PC-9 (cell line): ENCODE data around the gene INTS13. TPM values are rescaled to one million over a fixed set of nuclear protein-coding genes. Genes with fewer than 3 reads are reported as not detected.
"Not testable (repeated sequence)": the region's sequence is repeated elsewhere in the genome, so short reads cannot be mapped to it uniquely, and the experiment has no call there.

Experiments
- BruUV-seq: library from RNA; stranded (reverse); fragments of 400-500 nt; replicated peaks from 2 replicates; lab custom pipeline; 2021; lab: Mats Ljungman, UMichigan
- CTCF ChIA-PET: fragments of 300-600 bp; sonication (Branson Sonifier 250); formaldehyde crosslinking; loops from one replicate; lab custom pipeline; 2022; ENCODE audit warnings: antibody characterized with exemption; lab: Charles Lee
- POLR2A ChIA-PET: fragments of 300-600 bp; sonication (Branson Sonifier 250); formaldehyde crosslinking; loops from one replicate; lab custom pipeline; 2022; ENCODE audit warnings: antibody characterized with exemption; ENCODE audit not compliant: unreplicated experiment; lab: Charles Lee
- DNase-seq, 2 experiments: peaks; one replicate each; pipeline versions ENCODE4 v3.0.0 to v3.0.0-alpha.2; 2015 to 2022; ENCODE audit warnings: mixed read lengths in 1 of 2
- H2AFZ ChIP-seq: fragments of 200-600 bp; sonication (generic); 2 replicates; pipeline ENCODE4 v1.8.1; 2017; ENCODE audit warnings: antibody characterized with exemption
- H3F3A ChIP-seq: fragments of 200-600 bp; sonication (generic); 2 replicates; pipeline ENCODE4 v1.8.1; 2017; ENCODE audit warnings: antibody characterized with exemption, mild to moderate bottlenecking, low read depth; ENCODE audit not compliant: insufficient read depth
- H3K27ac ChIP-seq: fragments of 200-600 bp; sonication (generic); 2 replicates; pipeline ENCODE4 v1.6.1; 2016; ENCODE audit warnings: mixed run types
- H3K27me3 ChIP-seq: fragments of 200-600 bp; sonication (generic); 2 replicates; pipeline ENCODE4 v1.6.1; 2016; ENCODE audit warnings: low read depth, mixed run types; ENCODE audit not compliant: insufficient read depth
- H3K36me3 ChIP-seq: fragments of 200-600 bp; sonication (generic); 2 replicates; pipeline ENCODE4 v1.6.1; 2016; ENCODE audit warnings: low read depth, mixed run types
- H3K4me1 ChIP-seq: fragments of 200-600 bp; sonication (generic); replicated peaks from 2 replicates; pipeline ENCODE4 v1.6.1; 2016; ENCODE audit warnings: mixed run types; ENCODE audit not compliant: insufficient read depth
- H3K4me2 ChIP-seq: fragments of 200-600 bp; sonication (generic); 2 replicates; pipeline ENCODE4 v1.6.1; 2017; ENCODE audit warnings: mixed run types
- H3K4me3 ChIP-seq: fragments of 200-600 bp; sonication (generic); 2 replicates; pipeline ENCODE4 v1.6.1; 2016; ENCODE audit warnings: mixed run types
- H3K79me2 ChIP-seq: fragments of 200-600 bp; sonication (generic); 2 replicates; pipeline ENCODE4 v1.6.1; 2017; ENCODE audit warnings: low read depth, mixed run types
- H3K9me2 ChIP-seq: fragments of 200-600 bp; sonication (generic); 2 replicates; pipeline ENCODE4 v1.8.1; 2017; ENCODE audit warnings: mild to moderate bottlenecking; ENCODE audit not compliant: insufficient read depth
- H3K9me3 ChIP-seq: fragments of 200-600 bp; sonication (generic); 2 replicates; pipeline ENCODE4 v1.8.1; 2016; ENCODE audit warnings: low read depth; ENCODE audit not compliant: insufficient read depth
- H4K20me1 ChIP-seq: fragments of 200-600 bp; sonication (generic); 2 replicates; pipeline ENCODE4 v1.8.1; 2017; ENCODE audit not compliant: insufficient read depth
- EZH2 ChIP-seq: fragments of 200-600 bp; sonication (generic); IDR thresholded peaks from 2 replicates; pipeline ENCODE4 v1.8.0; 2017; ENCODE audit warnings: antibody characterized with exemption, low read depth
- intact Hi-C: fragments of 100-400 bp; cut with micrococcal nuclease; formaldehyde crosslinking; loops from one replicate; pipeline ENCODE4 v1.10.0; 2022; ENCODE audit not compliant: unreplicated experiment
- total RNA-seq: library from RNA; stranded (reverse); gene quantifications from 2 replicates; pipeline ENCODE4 v1.2.3, GENCODE V29; 2021
- TF ChIP-seq, protein P1 (sequence below): fragments of 200-600 bp; sonication (generic); conservative IDR thresholded peaks from 2 replicates; pipeline ENCODE4 v1.6.1; 2017; ENCODE audit warnings: mixed run types, antibody characterized with exemption, mild to moderate bottlenecking, moderate library complexity

Gene INTS13
- total RNA-seq, 1 experiment from 2014 or later, result 40.8 TPM

DNA sequence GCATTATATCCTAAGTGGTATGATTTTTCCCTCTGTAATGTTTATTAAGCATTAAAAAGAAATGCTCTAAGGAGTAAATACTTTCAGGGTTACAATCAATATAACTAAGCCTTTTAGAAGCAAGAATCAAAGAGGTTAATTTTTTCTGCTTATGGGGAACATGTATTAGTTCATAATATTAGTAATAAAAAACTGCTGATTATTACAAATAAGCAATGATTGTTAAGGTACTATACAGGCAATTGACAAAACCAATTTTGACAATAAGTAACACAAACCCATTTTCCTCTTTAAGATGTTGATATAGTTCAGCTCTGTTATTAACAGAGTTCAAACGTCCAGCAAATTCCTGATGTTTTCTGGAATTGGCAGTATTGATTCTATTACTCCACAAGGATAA lies 31.8 kb downstream of the INTS13 start:
- H3K27ac ChIP-seq, result no peak overlapping the region
- H3K9me2 ChIP-seq, result no peaks in the 10 kb centered on the region
- BruUV-seq, result no TSS peak
- TF ChIP-seq, protein P1, sequence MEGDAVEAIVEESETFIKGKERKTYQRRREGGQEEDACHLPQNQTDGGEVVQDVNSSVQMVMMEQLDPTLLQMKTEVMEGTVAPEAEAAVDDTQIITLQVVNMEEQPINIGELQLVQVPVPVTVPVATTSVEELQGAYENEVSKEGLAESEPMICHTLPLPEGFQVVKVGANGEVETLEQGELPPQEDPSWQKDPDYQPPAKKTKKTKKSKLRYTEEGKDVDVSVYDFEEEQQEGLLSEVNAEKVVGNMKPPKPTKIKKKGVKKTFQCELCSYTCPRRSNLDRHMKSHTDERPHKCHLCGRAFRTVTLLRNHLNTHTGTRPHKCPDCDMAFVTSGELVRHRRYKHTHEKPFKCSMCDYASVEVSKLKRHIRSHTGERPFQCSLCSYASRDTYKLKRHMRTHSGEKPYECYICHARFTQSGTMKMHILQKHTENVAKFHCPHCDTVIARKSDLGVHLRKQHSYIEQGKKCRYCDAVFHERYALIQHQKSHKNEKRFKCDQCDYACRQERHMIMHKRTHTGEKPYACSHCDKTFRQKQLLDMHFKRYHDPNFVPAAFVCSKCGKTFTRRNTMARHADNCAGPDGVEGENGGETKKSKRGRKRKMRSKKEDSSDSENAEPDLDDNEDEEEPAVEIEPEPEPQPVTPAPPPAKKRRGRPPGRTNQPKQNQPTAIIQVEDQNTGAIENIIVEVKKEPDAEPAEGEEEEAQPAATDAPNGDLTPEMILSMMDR, result no peak
- no peak for TF ChIP-seq EZH2
- ChIA-PET CTCF (interaction anchor here (0.7 kb wide), 1 partner anchor 1578 kb away, joined by 5 read pairs; no protein-coding TSS in a partner anchor), POLR2A (no interaction called here)
- no peaks in the 10 kb centered on the region for H3K9me3 ChIP-seq
- intact Hi-C loops, result no loop called here
- H2AFZ ChIP-seq, result no peak overlapping the region
- H3K27me3 ChIP-seq, result no peaks in the 10 kb centered on the region
- DNase-seq, result no peak
- no peaks in the 10 kb centered on the region for H3F3A ChIP-seq
- no peaks in the 10 kb centered on the region; the same call in 1 of the 2 replicates for H4K20me1 ChIP-seq
- H3K36me3 ChIP-seq, result peaks cover 47% of the 10 kb centered on the region
- no peaks in the 10 kb centered on the region for H3K79me2 ChIP-seq
- no peak overlapping the region for H3K4me3 ChIP-seq
- H3K4me2 ChIP-seq, result no peak overlapping the region
- H3K4me1 ChIP-seq, result no peaks in the 10 kb centered on the region

DNA sequence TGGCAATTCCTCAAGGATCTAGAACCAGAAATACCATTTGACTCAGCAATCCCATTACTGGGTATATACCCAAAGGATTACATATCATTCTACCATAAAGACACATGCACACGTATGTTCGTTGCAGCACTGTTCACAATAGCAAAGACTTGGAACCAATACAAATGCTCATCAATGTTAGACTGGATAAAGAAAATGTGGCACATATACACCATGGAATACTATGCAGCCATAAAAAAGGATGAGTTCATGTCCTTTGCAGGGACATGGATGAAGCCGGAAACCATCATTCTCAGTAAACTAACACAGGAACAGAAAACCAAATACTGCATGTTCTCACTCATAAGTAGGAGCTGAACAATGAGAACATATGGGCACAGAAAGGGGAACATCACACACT lies 34.4 kb downstream of the INTS13 start:
- POLR2A ChIA-PET, H3K9me2 ChIP-seq, H3K4me3 ChIP-seq, H2AFZ ChIP-seq, H3K9me3 ChIP-seq, intact Hi-C loops, H3K79me2 ChIP-seq, BruUV-seq, H3K27ac ChIP-seq, H4K20me1 ChIP-seq, CTCF ChIA-PET, H3K27me3 ChIP-seq, H3K4me1 ChIP-seq, H3K4me2 ChIP-seq, H3F3A ChIP-seq, DNase-seq: not testable (repeated sequence)
- peaks cover 35% of the 10 kb centered on the region for H3K36me3 ChIP-seq

DNA sequence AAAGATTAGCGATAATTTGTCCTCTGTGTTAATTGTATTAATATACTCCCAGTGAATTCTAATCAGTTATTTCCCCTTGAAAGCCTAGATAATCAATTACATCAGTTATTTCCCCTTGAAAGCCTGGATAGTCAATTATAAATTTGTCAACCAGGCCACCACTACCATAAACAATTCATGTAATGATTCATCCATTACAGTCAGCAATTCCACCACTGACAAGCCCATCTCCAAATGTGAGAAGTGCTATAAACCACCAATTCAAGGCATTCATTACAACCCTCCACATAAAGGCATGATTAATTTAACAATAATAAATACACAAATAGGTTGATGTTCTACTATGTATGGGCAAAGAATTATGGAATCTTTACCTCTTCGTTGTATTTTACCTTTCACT lies 40.9 kb downstream of the INTS13 start:
- Histone ChIP-seq H3K9me3 (no peaks in the 10 kb centered on the region), H3K27ac (no peak overlapping the region), H4K20me1 (no peaks in the 10 kb centered on the region), H3F3A (no peaks in the 10 kb centered on the region; the same call in 1 of the 2 replicates), H3K4me2 (no peak overlapping the region), H2AFZ (no peak overlapping the region), H3K79me2 (no peaks in the 10 kb centered on the region), H3K27me3 (no peaks in the 10 kb centered on the region), H3K4me3 (no peak overlapping the region), H3K4me1 (no peaks in the 10 kb centered on the region), H3K36me3 (peaks cover 14% of the 10 kb centered on the region), H3K9me2 (no peaks in the 10 kb centered on the region; the same call in 1 of the 2 replicates)
- intact Hi-C loops, result no loop called here
- CTCF ChIA-PET, result interaction anchor here (0.7 kb wide), 1 partner anchor 85 kb away, joined by 3 read pairs; no protein-coding TSS in a partner anchor
- no TSS peak for BruUV-seq
- DNase-seq, result no peak
- TF ChIP-seq EZH2, result no peak
- TF ChIP-seq, protein P1, result no peak
- POLR2A ChIA-PET, result interaction anchor here (0.6 kb wide), 1 partner anchor 518 kb away, joined by 3 read pairs; no protein-coding TSS in a partner anchor

DNA sequence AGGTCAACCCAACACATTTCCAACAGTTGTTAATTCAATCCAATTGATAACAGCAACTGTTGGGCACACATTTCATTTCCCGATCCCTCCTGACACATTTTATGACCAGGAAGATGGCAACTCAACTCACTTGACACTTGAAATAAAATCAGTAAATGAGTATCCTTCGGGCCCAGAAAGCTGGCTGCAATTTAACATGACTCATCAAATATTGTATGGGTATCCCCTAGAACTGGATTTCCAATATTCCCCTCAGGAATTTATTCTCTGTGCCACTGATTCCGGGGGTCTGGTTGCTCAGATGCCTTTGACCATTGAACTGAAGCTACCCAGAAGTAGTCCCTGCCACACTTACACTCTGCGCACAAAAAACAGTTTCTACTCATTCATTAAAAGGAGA lies 42.1 kb downstream of the INTS13 start:
- Histone ChIP-seq H4K20me1 (no peaks in the 10 kb centered on the region), H3K9me3 (no peaks in the 10 kb centered on the region), H3K9me2 (no peaks in the 10 kb centered on the region; the same call in 1 of the 2 replicates), H3K79me2 (no peaks in the 10 kb centered on the region), H2AFZ (no peak overlapping the region), H3K4me2 (no peak overlapping the region), H3K4me3 (no peak overlapping the region), H3K27me3 (no peaks in the 10 kb centered on the region), H3K27ac (no peak overlapping the region), H3K4me1 (no peaks in the 10 kb centered on the region), H3F3A (no peaks in the 10 kb centered on the region; the same call in 1 of the 2 replicates), H3K36me3 (peaks cover 14% of the 10 kb centered on the region; the same call in 1 of the 2 replicates)
- BruUV-seq, result no TSS peak
- intact Hi-C loops, result no loop called here
- ChIA-PET CTCF (interaction anchor here (0.5 kb wide), 1 partner anchor 10 kb away, joined by 4 read pairs; no protein-coding TSS in a partner anchor), POLR2A (no interaction called here)
- no peak for DNase-seq
- no peak for TF ChIP-seq EZH2
- TF ChIP-seq, protein P1, result no peak
